NCI-H69 (cell line): ENCODE results near the gene KLKB1.

Experiments used
- DNase-seq: peaks from one replicate; lab custom pipeline; 2025; lab: John Stamatoyannopoulos, UW

The KLKB1 gene

GRCh38 chr4:186227221-186227620 is at the start of gene KLKB1:
Gene KLKB1, plus strand, starts transcription at chr4:186227507. Its CDS starts 689 bp downstream, at chr4:186228196.
- DNase-seq: no peak

DNA sequence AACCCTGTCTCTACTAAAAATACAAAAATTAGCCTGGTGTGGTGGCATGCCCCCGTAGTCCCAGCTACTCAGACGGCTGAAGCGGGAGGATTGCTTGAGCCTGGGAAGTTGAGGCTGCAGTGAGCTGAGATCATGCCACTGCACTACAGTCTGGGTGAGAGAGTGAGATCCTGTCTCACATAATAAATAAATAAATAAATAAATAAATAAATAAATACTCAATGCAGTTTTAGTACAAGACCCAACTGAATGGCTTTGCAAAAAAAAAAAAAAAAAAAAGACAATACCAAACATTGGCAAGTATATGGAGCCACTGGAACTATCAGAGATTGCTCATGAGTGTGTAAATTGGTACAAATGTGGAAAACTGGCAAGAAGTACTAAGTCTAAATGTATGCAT is 39.2 kb upstream of the KLKB1 start:
- DNase-seq: no peak

GRCh38 chr4:186189656-186190055 is 37.7 kb upstream of the KLKB1 start:
- no peak for DNase-seq

- DNase-seq: no peak
Measured at GRCh38 chr4:186190581-186191199, 36.6 kb upstream of the KLKB1 start.

DNA sequence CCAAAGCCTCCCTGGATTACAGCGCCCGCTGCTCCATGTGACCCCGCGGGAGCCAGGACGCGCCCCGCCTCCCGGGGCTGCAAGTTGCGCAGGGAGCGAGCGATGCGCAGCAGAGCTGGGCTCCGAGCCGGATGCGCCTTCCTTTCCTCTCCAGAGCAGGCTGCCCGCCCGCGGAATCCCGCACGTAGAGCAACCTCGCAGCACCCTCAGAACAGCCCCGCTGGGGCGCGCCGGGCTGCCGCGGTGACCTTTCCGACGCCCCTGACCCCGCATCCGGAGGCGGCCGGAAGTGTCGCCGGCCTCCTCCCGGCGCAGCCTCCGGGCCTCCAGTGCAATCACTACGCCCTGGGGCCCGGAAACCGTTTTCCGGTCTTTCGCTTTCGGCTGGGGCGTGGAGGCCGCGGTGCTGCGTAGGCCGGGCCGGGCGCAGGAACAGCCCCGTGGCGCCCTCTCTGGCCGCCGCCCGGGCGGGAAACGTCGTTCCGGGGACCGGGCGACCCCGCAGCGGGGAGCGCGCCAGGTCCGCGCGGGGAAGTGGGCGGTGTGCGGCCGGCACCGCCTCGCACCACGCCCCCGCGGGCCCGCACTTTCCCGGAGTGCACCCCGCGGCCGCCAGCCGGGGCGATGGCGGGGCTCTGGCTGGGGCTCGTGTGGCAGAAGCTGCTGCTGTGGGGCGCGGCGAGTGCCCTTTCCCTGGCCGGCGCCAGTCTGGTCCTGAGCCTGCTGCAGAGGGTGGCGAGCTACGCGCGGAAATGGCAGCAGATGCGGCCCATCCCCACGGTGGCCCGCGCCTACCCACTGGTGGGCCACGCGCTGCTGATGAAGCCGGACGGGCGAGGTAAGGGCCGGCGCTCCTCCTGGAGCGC is 35.9 kb upstream of the KLKB1 start, which contains the start of gene CYP4V2:
Gene CYP4V2, plus strand, starts transcription at position 368 of the 866 bp plus-strand sequence. Its CDS starts 257 bp downstream, at position 625.
- DNase-seq: peak; percentile 38

DNA sequence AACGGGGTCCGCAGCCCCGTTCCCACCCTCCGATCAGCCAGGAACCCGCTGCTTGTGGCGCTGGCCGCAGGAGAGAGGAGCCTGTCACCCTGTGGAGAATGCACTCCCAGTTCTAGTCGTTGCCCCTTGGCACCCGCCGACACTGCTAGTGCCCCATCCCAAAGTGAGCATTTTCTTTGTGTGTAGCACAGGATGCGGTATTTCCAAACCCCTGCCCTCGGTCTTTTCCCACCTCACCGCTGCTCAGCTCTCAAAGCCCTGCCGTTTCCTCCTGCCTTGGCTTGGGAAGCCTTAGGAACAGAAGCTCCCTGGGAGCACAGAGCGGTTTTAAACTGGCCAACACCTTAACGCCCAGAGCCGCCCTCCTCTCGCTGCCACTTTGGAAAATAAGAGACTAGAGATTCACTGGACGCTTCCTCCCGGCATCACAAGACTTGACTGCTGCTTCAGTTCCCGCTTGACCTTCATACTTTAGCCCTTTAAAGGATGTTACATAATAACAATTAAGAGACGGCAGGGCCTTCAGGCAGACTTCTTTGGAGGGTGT is 35.2 kb upstream of the KLKB1 start:
- DNase-seq: no peak

GRCh38 chr4:186193851-186194250 is 33.5 kb upstream of the KLKB1 start:
- DNase-seq: no peak

GRCh38 chr4:186196063-186196462 is 31.2 kb upstream of the KLKB1 start:
- no peak for DNase-seq

DNA sequence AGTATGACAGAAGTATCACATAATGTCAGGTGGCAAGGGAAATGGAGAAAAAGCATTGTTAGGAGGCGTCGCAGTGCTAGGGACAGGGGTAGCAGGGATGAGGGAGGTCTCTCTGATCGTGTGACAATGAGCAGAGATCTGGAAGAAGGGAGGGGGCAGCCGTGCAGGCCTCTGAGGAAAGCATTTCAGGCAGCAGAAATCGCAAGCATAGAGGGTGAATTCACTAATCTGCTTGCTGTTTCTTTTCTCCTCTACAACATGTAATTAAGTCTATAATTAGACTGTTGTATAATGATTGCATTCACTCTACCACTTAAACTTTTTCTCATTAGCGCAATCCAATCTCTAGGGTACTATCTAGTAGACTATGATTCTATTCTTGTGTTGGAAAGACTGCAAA is 26.8 kb upstream of the KLKB1 start:
- DNase-seq: peak; percentile 4

GRCh38 chr4:186201010-186201409 is 26.3 kb upstream of the KLKB1 start:
- DNase-seq: no peak

DNA sequence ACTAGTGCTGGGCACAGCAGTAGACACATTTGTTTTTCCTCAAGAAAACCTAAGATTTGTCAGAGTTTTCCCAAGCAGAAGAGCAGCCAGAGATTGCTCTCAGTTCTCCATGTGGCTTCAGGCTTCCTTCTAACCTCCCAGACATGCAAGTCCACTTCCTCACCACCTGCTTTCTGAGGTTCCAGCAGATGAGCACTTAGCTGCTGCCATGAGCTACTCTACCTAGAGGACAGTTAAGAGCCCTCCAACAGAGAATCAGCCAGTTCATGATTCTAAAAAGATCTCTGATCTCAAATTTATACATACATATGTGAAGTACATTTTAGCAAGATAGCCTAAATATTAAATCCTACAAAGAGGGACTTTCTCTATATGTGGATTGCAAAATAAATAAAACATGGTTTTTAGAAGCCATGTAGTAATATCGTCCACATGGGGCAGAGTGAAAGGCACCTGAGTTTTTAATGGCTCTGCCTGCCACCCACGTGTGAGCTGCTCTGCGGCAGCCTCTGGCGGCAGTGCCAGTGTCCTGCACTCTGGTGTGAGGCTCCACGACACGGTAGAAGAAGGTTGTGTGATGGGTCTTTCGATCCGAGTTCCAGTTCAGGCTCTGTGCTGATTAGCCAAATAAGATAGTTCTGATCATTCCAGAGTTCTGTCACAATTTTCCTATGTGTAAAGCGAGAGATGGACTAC is 25.6 kb upstream of the KLKB1 start:
- DNase-seq: peak; percentile 5

GRCh38 chr4:186202490-186203140 is 24.7 kb upstream of the KLKB1 start:
- no peak for DNase-seq

- DNase-seq: no peak
Measured at GRCh38 chr4:186203406-186203805, 23.9 kb upstream of the KLKB1 start.

- DNase-seq: no peak
Measured at GRCh38 chr4:186204103-186204559, 23.2 kb upstream of the KLKB1 start.

DNA sequence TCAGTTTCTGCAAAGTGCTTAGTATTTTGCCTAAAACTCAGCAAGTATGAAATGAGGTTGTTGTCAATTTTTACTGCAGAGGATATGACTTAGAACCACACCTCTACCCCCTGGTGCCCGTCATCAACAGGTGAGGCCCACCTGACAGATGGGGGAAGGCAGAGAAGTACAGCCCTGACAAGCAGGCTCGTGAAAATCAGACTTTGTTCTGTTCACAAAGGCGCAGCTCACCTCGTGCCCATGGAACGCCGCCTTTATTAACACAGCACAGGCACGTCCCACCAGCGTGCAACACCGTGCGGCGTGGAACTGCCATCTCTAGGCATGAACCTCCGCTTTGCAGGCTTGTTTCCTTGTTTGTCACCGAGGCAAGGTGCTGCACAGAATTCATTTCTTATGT is 22.6 kb upstream of the KLKB1 start:
- no peak for DNase-seq

DNA sequence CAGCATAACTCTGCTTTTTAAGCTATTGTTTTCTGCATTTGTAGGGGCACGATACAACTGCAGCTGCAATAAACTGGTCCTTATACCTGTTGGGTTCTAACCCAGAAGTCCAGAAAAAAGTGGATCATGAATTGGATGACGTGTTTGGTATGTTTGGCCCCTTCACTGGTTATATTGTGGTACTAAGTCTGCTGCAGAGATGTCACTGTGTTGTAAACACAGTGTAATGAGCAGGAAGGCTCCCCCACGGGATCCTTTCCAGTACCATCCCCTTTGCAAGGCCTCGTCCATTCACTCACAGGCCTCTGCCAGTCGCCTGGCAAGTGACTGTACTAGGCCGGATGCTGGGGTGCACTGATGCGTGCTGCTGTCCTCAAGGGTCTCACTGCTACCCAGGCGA is 22.2 kb upstream of the KLKB1 start:
- no peak for DNase-seq

GRCh38 chr4:186216465-186217024 is 10.8 kb upstream of the KLKB1 start:
- no peak for DNase-seq

GRCh38 chr4:186217733-186218293 is 9.5 kb upstream of the KLKB1 start:
- DNase-seq: no peak

- no peak for DNase-seq
Measured at GRCh38 chr4:186221624-186222023, 5.7 kb upstream of the KLKB1 start.

DNA sequence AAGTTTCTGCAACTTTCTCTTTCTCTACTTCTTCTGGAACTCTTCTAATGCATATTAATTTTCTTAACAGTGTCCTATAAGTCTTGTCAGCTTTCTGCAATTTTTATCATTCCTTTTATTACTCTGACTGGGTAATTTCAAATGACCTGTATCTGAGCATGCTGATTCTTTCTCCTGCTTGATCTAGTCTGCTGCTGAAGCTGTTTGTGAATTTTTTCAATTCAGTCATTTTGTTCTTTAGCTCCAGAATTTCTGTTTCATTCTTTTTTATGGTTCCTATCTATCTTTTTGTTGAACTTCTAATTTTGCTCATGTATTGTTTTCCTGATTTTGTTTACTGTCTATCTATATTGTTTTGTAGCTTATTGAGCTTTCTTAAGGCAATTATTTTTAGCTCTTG is 1.5 kb upstream of the KLKB1 start:
- DNase-seq: no peak

- no peak for DNase-seq
Measured at GRCh38 chr4:186226521-186227189, 652 bp upstream of the KLKB1 start.
